Measurements from ENCODE around the gene FAM20A. TPM values are rescaled to one million over a fixed set of nuclear protein-coding genes. Genes with fewer than 3 reads are reported as not detected.

FAM20A gene
- total and polyA plus RNA-seq, 2 donors (not counting 1 experiment from before 2014, with no cell fraction given): not detected

DNA sequence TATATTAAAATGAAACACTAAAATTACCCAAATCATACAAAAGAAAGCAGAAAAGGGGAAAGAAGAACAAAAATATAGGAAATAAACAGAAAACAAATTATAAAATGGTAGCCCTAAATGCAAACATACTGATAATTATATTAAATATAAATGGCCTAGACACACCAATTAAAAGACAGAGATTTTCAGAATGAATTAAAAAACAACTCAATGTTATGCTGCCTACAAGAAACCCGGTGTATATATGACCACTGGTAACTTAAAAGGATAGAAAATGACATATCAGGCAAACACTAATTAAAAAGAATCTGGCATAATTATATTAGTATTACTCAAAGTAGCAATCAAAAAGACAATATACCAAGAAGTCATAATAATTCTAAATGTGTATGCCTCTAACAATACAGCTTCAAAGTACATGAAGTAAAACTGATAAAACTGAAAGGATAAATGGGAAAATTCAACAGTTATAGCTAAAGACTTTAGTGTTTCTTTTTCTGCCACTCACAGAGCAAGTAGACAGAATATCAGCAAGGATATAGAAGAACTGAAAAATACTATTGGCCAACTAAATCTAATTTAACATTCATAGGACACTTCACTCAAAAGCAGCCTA lies 7.5 kb upstream of the FAM20A start:
- TF ChIP-seq, protein P1, sequence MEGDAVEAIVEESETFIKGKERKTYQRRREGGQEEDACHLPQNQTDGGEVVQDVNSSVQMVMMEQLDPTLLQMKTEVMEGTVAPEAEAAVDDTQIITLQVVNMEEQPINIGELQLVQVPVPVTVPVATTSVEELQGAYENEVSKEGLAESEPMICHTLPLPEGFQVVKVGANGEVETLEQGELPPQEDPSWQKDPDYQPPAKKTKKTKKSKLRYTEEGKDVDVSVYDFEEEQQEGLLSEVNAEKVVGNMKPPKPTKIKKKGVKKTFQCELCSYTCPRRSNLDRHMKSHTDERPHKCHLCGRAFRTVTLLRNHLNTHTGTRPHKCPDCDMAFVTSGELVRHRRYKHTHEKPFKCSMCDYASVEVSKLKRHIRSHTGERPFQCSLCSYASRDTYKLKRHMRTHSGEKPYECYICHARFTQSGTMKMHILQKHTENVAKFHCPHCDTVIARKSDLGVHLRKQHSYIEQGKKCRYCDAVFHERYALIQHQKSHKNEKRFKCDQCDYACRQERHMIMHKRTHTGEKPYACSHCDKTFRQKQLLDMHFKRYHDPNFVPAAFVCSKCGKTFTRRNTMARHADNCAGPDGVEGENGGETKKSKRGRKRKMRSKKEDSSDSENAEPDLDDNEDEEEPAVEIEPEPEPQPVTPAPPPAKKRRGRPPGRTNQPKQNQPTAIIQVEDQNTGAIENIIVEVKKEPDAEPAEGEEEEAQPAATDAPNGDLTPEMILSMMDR (IDR thresholded peaks at IDR 0.05): no peak
- TF ChIP-seq EZH2 (IDR thresholded peaks at IDR 0.05; ENCODE audit: borderline replicate concordance, insufficient read depth, low read depth, low read length, poor library complexity, severe bottlenecking): no peak
- H3K4me3 Mint-ChIP-seq: no peak overlapping the region
- Histone ChIP-seq H3K9ac (ENCODE audit: low read length) (no peak overlapping the region), H3K27me3 (replicated peaks in 1 of 4; ENCODE audit: control extremely low read depth in 1 of 4, control insufficient read depth in 3 of 4, insufficient read depth in 4 of 4, low read length in 3 of 4) (peaks cover 0 to under 1% (median 0%) of the 10 kb centered on the region in 4 experiments), H3K36me3 (replicated peaks in 1 of 2; ENCODE audit: control extremely low read depth in 1 of 2, control insufficient read depth in 1 of 2, extremely low read depth in 1 of 2, insufficient read depth in 2 of 2, low read length in 1 of 2) (no peaks in the 10 kb centered on the region), H3K4me1 (ENCODE audit: control insufficient read depth in 2 of 2, insufficient read depth in 2 of 2, low read length in 2 of 2) (no peaks in the 10 kb centered on the region), H4K20me1 (ENCODE audit: control insufficient read depth, insufficient read depth, low read length, poor library complexity, severe bottlenecking) (no peaks in the 10 kb centered on the region), H2AFZ (ENCODE audit: insufficient read depth, low read depth, low read length, poor library complexity, severe bottlenecking) (no peak overlapping the region), H3K79me2 (ENCODE audit: control insufficient read depth, insufficient read depth, low read length) (no peaks in the 10 kb centered on the region), H3K4me2 (replicated peaks; ENCODE audit: low read depth, low read length, poor library complexity, severe bottlenecking) (no peak overlapping the region), H3K4me3 (ENCODE audit: control extremely low read depth in 1 of 5, extremely low read depth in 1 of 5, insufficient read depth in 1 of 5, low read depth in 2 of 5, low read length in 4 of 5) (no peak overlapping the region), H3K27ac (ENCODE audit: low read length in 2 of 2) (no peak overlapping the region), H3K9me3 (ENCODE audit: control extremely low read depth in 1 of 3, control insufficient read depth in 2 of 3, insufficient read depth in 1 of 3, low read length in 2 of 3) (peaks cover 4 to 30% (median 10%) of the 10 kb centered on the region in 3 donors)
- DNase-seq (no peak), ATAC-seq (ENCODE audit: low read depth) (no peak)
- ChIA-PET CTCF (no interaction called here), POLR2A (no interaction called here)
- H3K27ac Mint-ChIP-seq: no peak overlapping the region
- intact Hi-C loops (cut with micrococcal nuclease): no loop called here
- no peaks in the 10 kb centered on the region for H3K4me1 Mint-ChIP-seq
- WGBS (ENCODE audit: insufficient coverage): no CpG with 5 or more reads among the region's 1 CpG
- peaks cover 15% of the 10 kb centered on the region for H3K9me3 Mint-ChIP-seq (ENCODE audit: insufficient read depth)
- peaks cover 8% of the 10 kb centered on the region for H3K27me3 Mint-ChIP-seq

DNA sequence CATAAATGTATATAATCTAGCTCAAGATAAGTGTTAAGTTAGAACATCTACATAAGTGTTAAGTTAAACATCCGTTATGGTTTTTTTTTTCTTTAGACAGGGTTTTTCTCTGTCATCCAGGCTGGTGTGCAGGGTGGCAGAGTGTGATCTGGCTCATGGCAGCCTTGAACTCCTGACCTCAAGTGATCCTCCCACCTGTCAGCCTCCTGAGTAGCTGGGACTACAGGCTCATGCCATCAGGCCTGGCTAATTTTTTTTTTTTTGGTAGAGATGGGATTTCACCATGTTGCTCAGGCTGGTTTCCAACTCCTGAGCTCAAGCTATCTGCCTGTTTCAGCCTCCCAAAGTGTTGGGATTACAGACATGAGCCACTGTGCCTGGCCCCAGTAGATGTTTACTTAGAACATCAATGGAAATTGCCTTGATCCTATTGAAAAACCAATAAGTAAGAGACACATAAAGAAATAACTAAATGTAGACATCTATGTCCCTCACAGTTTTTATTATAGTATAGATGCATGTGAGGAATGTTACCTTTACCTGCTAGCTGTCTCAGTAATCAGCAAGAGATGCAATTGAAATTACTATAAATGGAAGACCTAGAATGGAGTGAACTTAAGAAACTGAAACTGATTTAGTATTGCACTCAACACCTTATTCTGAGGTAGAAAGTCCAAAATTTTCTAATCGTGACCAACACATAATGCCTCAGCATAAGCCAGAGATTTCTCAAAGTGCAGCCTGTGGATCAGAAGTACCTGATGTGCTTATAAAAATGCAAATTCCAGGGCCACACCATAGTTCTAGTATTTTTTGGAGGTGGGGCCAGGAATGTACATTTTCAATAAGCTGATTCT lies 5.5 kb upstream of the FAM20A start:
- Histone ChIP-seq H3K9ac (ENCODE audit: low read length) (no peak overlapping the region), H2AFZ (ENCODE audit: insufficient read depth, low read depth, low read length, poor library complexity, severe bottlenecking) (no peak overlapping the region), H3K79me2 (ENCODE audit: control insufficient read depth, insufficient read depth, low read length) (no peaks in the 10 kb centered on the region), H3K4me3 (ENCODE audit: control extremely low read depth in 1 of 5, extremely low read depth in 1 of 5, insufficient read depth in 1 of 5, low read depth in 2 of 5, low read length in 4 of 5) (no peak overlapping the region), H3K36me3 (replicated peaks in 1 of 2; ENCODE audit: control extremely low read depth in 1 of 2, control insufficient read depth in 1 of 2, extremely low read depth in 1 of 2, insufficient read depth in 2 of 2, low read length in 1 of 2) (no peaks in the 10 kb centered on the region), H3K27me3 (replicated peaks in 1 of 4; ENCODE audit: control extremely low read depth in 1 of 4, control insufficient read depth in 3 of 4, insufficient read depth in 4 of 4, low read length in 3 of 4) (peaks cover 0 to 19% (median 13%) of the 10 kb centered on the region in 4 experiments), H3K4me2 (replicated peaks; ENCODE audit: low read depth, low read length, poor library complexity, severe bottlenecking) (no peak overlapping the region), H3K27ac (ENCODE audit: low read length in 2 of 2) (no peak overlapping the region), H4K20me1 (ENCODE audit: control insufficient read depth, insufficient read depth, low read length, poor library complexity, severe bottlenecking) (no peaks in the 10 kb centered on the region), H3K4me1 (ENCODE audit: control insufficient read depth in 2 of 2, insufficient read depth in 2 of 2, low read length in 2 of 2) (peaks cover 0 to 6% of the 10 kb centered on the region in 2 donors), H3K9me3 (ENCODE audit: control extremely low read depth in 1 of 3, control insufficient read depth in 2 of 3, insufficient read depth in 1 of 3, low read length in 2 of 3) (peaks cover 4 to 30% (median 10%) of the 10 kb centered on the region in 3 donors)
- DNase-seq (no peak), ATAC-seq (ENCODE audit: low read depth) (no peak)
- Mint-ChIP-seq H3K9me3 (ENCODE audit: insufficient read depth) (peaks cover 18% of the 10 kb centered on the region), H3K4me1 (peaks cover 5% of the 10 kb centered on the region), H3K27ac (no peak overlapping the region), H3K4me3 (no peak overlapping the region), H3K27me3 (peaks cover 28% of the 10 kb centered on the region)
- ChIA-PET POLR2A (no interaction called here), CTCF (no interaction called here)
- WGBS (ENCODE audit: insufficient coverage): no CpG with 5 or more reads among the region's 2 CpGs
- no peak for TF ChIP-seq EZH2 (IDR thresholded peaks at IDR 0.05; ENCODE audit: borderline replicate concordance, insufficient read depth, low read depth, low read length, poor library complexity, severe bottlenecking)
- TF ChIP-seq, protein P1 (IDR thresholded peaks at IDR 0.05): no peak
- intact Hi-C loops (cut with micrococcal nuclease): no loop called here

All from B cell (primary cell).